Measurements from ENCODE around the gene KLHL17.

Gene KLHL17

DNA sequence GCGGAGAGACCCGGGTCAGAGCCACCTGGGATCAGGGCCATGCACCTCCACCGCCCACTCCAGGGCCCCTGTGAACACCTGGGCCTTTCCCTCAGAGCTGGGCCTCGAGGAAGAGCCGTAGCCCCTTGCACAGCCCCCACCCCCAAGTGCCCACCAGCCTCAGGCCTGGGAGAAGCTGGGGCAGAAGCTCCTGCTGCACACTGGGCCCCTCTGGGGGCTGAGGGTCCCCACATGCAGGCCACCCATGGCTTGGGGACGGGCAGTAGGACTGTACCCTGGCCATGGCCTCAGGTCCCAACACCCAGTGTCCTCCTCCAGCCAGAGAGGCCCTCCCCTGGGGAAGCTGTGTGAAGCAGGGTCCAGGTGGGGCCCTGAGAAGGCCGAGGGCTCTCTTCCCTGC, 7.8 kb upstream of the KLHL17 start:
- no peak for DNase-seq

DNA sequence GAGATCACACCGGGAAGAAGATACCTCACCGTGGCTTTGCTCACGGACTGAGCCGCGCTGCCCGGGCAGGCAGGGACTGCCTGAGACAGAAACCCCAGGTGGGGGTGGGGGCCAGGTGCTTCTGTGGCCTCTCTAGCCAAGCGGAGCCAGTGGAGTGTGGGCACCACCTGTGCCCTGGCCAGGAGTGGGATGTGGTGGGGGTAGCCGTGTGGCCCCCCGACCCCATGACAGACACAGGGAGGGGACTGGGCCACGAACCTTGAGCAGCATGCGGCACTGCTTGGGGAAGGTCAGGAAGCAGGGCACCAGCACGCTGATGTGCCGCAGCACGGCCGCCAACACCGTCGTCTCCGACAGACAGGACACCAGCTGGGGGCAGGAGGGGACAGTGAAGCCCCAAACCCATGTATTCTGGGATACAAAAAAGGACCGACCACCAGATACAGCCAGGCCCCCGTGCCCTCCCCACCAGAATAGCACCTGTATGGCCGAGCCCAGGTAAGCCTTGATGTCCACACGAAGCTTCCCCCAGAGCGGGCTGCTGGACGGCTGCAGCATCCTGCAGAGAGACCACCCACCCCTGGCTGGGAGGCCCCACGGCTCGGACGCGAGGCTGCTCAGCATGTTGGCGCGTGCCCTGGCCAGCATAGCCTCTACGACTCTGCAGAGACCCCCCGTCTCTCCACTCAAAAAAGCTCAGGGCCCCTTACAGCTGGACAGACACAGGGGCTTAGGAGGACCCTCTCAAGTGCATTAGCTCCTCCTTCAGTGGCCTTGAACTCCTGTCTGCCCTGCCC, 6.7 kb upstream of the KLHL17 start:
- DNase-seq, result no peak

DNA sequence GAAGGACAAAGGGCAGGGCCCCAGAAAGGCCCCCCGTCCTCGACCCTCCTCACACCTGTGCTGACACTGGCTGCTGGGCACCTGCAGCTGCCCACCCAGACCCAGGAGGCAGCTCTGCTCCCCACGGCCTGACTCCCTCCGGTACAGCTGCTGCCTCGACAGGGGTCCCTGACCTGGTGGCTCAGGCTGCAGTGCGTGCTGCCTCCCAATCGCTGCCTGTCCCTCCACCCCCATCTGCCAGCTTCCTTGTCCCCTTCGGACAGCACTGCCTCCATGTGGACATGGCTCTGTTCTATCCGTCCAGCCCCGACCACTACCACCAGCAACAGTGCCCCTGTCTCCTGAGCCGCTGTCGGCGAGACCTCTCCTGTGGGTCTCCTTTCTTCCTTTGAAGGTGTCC, 5.5 kb upstream of the KLHL17 start:
- DNase-seq, result no peak

DNA sequence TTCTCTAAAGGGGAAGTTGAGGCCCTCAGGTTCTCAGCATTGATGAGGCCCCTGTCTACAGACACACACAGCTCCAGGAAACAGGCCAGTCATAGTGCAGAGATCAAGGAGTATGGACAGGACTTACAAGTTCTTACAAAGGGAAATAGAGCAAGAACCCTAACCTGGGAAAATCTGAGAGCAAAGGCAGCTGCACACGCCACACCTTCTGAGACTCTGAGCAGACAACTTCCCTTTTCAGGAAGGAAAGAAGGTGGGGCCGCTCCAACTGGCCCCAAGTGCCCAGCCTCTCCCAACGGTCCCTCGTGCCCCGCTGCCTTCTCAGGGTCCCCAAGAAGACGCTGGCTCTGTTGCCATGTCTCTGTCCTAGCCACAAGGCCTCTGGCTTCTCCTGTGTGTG, 4.9 kb upstream of the KLHL17 start:
- DNase-seq, result no peak

DNA sequence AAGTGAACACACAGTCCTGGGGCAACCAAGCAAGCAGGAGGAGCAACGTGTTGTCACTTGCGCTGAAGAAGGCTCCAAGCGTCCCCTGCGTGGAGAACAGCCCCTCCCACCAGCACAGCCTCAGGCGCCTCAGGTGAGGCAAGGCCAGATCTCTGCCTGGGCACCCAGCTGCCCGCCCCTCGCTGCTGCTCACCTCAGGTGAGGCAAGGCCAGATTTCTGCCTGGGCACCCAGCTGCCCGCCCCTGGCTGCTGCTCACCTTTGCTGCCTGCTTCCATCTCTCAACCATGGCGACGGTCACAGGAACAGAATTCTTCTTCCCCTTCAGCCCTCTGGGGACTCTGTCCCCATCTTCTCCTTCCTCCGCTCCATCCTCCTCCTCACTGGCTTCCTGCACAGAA, 3.7 kb upstream of the KLHL17 start:
- DNase-seq, result no peak

DNA sequence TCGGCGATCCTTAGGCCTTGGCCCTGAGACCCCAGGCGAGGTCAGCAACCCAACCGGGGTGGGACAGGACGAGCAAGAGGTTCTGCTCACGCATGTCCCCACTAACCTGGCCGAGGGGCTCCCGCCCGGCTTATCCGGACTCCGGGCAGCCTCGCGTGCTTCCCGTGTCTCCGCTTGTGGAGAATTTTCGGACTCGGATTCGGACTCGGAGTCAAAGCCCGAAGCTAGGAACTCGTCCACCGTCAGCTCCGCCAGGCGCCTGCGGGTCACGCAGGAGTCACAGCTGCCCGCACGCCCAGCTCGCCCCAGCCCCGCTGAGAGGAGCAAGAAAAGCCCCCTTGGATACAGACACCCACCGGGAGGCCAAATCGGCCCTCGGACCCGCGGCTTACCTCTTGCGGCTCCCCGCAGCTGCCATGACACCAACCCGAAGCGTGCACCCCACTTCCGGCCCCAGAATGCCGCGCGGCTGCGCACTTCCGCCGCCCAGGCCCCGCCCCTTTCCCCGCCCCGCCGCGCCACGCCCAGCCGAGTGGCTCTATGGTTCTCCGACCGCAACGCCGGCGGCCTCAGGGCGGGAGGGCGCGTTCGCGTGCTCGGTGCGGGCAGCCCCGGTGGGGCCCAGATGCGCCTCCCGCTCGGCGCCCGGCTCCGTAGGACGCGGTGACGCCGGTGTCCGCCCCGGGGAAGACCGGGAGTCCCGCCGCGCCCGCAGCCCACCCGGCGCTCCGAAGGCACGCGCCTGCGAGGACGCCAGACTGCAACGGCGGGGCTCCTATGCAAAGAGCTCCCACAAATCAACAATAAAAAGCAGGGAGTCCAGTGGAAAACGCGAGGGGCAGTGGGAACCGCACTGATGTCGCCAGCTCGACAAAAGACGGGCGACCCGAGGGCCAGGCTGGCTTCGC, 1.3 kb upstream of the KLHL17 start, which contains the start of gene NOC2L:
NOC2L (minus strand) TSS at position 434 of the 908 bp plus-strand sequence; CDS start at position 418, 16 bp downstream.
- DNase-seq, result no peak

DNA sequence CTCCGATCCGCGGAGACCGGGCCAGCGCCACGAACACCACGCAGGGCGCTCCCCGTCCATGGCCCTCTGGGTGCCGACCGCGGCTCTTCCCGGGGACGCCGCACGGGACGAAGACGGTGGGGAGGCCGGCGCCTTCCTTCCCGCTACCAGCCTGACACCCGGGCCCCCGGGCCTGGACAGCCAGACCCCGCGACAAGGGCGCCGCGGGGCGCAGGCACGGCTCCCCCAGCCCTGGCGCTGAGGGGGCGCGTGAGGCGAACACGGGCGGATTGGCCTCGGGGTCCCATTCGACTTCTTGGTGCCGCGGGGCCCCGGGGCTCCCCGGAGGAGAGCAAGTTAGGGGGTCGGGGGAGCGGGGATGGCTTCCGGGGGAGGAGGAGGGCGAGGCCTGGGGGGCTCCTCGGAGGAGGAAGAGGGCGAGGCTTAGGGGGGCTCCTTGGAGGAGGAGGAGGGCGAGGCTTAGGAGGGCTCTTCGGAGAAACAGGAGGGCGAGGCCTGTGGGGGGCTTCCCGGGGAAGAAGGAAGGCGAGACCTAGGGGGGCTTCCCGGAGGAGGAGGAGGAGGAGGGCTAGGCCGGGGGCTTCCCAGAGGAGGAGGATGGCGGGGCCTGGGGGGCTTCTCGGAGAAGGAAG, 537 bp upstream of the KLHL17 start:
- no peak for DNase-seq

DNA sequence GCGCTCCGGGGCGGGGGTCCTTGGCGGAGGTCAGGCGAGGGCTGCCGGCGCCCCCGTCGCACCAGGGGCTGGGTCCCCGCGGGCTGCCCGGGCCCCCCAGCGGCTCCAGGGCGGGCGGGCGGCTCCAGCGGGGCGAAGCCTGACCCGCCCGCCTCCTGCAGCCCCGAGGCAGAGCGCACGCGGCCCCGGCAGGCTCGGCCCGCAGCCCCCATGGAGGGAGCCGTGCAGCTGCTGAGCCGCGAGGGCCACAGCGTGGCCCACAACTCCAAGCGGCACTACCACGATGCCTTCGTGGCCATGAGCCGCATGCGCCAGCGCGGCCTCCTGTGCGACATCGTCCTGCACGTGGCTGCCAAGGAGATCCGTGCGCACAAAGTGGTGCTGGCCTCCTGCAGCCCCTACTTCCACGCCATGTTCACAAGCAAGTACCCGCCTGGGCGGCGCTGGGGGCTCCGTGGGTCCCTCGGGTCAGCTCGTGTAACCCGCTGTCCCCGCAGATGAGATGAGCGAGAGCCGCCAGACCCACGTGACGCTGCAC, 817 bp downstream of the KLHL17 start:
- DNase-seq, result no peak

DNA sequence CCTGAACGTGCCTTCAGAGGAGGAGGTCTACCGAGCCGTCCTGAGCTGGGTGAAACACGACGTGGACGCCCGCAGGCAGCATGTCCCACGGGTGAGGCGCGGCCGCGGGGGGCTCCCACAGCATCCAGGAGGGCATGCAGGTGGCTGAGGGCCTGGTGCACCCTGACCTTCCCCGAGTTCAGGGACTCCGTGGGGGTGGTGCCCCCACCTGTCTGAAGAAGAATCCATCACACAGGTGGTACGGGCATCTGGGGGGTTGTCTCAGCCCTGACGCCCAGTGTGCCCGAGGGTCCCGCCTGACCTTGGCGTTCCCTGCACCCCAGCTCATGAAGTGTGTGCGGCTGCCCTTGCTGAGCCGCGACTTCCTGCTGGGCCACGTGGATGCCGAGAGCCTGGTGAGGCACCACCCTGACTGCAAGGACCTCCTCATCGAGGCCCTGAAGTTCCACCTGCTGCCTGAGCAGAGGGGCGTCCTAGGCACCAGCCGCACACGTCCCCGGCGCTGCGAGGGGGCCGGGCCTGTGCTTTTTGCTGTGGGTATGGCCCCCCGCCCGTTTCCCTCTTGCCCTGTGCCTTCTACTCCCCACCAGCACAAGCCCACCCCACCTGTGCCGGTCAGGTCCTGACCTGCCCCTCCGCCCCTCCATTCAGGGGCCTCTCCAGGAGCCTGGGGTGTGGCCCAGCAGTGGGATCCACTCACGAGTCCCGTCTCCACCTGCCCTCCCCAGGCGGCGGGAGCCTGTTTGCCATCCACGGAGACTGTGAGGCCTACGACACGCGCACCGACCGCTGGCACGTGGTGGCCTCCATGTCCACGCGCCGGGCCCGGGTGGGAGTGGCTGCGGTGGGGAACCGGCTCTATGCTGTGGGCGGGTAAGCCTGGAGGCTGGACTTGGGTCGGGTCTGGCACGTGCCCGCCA, 2.3 kb downstream of the KLHL17 start:
- no peak for DNase-seq

DNA sequence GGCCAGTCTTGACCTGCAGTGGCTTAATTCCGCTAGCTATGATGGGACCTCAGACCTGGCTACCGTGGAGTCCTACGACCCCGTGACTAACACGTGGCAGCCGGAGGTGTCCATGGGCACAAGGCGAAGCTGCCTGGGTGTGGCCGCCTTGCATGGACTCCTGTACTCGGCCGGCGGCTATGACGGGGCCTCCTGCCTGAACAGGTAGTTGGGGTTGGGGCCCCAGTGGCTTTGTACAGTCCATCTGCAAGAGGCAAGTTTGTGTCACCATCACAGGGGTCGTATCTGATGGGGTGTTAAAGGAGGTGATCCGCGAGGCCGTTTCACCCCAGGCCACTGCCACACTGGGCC, 2.9 kb downstream of the KLHL17 start:
- no peak for DNase-seq

DNA sequence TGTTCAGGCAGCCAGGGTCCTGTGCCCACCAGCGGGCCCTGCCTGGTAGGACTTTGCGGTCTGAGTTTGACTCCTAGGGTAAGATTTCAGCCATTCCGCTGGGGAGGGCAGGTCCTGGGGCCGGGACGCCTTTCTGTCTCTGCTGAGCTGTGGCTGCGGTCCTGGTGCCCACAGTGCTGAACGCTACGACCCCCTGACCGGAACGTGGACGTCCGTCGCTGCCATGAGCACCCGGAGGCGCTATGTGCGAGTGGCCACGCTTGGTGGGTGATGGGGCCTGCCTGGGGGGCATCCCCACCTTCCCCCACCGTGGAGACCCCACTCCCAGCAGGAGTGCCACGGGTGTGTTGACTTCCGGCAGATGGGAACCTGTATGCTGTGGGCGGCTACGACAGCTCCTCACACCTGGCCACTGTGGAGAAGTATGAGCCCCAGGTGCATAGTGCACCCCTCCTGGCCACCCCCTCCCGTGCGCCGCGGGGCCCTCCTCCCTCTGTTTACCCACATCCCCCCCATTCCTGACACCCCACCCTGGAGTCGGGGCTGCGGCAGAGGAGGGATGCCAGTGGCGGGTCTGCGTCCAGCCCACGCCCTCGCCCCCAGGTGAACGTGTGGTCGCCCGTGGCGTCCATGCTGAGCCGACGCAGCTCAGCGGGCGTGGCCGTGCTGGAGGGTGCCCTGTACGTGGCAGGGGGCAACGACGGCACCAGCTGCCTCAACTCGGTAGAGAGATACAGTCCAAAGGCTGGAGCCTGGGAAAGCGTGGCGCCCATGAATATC, 3.6 kb downstream of the KLHL17 start:
- no peak for DNase-seq

DNA sequence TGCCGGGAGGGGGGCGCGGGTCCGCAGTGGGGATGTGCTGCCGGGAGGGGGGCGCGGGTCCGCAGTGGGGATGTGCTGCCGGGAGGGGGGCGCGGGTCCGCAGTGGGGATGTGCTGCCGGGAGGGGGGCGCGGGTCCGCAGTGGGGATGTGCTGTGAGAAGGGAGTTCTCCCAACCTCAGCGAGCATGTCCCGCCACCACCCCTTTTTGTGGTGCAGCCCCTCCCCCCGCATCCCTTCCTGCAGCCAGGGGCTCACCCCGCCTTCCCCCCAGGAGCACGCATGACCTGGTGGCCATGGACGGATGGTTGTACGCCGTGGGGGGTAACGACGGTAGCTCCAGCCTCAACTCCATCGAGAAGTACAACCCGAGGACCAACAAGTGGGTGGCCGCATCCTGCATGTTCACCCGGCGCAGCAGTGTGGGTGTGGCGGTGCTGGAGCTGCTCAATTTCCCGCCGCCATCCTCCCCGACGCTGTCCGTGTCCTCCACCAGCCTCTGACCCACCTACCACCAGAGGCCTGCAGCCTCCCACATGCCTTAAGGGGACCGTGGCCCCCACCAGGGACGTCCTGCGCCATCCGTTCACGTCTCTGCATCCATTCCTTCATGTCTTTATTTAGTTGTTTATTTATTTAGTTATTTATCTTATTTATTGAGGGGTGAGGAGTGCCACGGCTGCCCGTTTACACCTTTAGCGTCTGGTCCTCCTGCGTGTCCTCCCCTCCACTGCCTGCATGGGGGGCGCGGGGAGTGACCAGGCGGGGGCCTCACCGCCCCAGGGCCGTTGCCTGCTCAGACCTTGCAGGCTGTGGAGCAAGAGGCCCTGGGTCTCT, 4.5 kb downstream of the KLHL17 start:
- no peak for DNase-seq

DNA sequence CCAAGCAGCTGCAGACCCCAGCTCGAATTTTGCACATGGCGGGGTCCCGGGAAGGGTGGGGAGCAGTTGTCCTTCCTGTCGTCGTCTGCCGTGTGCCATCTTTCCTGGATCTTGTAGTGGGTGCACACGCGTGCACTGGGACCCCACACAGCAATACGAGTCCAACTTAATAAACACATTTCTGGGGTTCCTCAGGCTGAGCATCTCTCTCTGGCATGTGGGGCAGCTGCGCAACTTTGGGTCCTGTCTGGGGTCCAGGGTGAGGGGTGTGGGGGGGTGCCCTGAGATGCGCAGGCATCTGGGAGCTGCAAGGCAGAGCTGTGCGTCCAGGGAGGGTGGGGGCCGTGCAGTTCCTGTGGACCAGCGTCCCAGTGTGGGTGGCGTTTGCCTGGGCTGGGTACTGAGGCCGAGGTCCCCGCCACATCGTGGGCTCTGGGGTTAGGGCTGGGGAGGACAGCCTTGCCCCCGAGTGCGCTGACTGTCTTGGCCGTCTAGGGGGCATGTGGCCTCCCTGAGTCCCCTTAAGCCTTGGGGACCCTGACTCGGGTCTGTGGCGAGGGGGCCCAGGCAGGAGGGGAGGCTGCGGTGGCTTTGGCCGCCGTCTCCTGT, 5.2 kb downstream of the KLHL17 start:
- DNase-seq, result no peak

DNA sequence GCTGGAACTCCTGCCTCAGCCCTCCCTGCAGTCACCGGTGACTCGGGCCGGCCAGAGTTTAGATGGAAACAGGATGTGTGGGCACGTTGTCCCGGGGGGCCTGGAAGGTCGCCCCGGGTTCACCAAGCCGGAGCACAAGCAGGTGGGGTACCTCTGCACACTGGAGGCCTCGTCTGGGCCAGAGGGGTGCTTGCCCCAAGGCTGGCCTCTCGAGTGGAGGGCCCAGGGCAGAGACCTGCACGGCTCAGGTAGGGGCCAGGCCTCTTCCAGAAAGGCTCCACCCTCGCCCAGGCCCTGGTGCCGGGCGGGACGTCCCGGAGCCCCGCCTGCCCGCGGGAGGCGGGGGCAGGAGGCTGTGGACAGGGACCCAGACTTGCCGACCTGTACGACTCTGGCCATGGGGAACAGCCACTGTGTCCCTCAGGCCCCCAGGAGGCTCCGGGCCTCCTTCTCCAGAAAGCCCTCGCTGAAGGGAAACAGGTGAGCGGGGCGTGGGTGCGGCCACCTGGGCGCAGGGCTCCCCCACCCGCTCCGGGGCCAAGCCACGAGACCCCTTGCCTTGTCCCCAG, 5.8 kb downstream of the KLHL17 start, which contains the start of gene PLEKHN1:
PLEKHN1 (plus strand) TSS at position 348 of the 569 bp plus-strand sequence; CDS start at position 398, 50 bp downstream.
- no peak for DNase-seq

DNA sequence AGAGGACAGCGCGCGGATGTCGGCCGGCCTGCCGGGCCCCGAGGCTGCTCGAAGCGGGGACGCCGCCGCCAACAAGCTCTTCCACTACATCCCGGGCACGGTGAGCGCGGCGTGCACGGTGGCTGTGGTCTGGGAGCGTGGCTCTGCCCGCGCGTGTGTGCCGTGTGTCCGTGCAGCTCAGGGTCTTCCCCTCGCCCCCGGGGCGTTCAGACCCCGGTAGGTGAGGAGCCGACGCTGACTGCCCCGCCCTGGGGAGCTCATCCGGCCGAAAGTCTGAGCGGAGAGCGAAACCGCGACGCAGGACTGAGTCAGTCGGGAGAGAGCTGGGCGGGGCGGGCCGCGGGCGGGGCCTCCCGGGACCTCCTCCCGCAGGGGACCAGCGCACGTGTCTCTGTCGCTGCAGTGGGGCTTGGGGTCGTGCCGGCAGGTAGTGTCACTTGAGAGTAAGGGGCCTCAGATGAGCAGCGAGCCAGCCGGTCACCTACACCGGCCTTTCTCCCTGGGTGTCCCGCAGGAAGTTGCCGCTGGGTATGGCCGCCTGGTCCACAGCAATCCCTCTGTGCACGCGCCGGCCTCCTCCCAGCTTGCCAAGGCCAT, 6.4 kb downstream of the KLHL17 start:
- no peak for DNase-seq

DNA sequence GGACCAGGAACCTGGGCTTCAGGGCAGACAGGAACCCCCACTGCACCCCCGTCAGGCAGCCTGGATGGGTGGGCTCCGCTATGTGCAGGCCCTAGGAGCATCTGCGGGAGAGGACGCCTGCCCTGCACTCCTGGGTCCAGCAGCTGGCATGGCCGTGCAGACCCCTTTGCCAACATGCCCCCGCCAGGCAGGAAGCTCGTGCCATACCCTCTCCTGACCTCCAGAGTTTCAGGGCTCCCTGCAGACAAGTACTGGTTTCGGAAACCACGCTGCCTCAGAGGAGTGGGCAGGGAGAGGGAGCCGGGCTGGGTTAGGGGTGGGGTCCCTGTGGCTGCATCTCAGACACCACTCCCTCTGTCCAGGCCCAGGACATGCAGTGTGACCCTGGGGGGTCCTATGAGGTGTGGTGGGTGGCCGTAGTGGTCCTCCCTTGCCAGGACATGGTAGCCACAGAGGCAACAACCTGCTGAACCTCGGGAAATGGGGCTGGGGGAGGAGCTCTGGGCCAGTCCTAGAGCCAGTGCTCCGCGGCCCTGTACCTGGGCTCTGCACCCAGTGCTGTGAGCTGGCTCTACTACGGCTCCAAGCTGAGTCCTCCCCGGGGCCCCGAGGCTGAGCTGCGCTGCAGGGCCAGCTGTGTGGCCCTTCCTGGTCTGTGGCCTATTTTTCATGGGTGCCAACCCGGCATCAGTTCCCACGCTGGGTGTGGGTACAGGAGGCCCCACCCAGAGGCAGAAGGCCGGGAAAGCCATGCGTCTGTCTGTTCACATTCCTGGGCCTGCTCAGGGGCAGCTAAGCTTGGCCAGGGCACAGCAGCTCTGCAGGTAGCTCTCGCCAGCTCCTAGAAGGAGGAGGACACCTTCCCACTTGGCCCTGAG, 7.3 kb downstream of the KLHL17 start:
- DNase-seq, result no peak

DNA sequence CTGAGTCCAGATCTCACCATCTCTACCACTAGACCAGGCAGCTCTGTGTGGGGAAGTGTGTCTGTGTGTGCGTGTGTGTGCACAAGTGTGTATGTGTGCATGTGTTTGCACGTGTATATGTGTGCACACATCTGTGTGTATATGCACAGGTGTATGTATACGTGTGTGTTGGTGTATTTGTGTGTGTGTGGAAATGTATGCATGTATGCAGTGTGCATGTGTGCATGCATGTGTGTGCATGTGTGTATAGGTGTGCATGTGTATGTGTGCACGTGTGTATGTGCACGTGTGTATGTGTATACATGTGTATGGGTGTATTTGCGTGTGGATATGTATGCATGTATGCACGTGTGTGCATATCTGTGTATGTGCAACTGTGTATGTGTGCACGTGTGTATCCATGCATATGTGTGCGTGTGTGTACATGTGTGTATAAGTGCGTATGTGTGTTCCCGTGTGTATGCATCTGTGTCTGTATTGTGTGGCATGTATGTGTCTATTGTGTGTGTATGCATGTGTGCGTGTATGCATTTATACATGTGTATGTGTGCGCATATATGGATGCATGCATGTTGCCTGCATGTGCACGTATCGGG, 9.0 kb downstream of the KLHL17 start:
- no peak for DNase-seq

Measured in NCI-H2081 treated with DMSO at 0.1 percent for 48 hours (cell line).